GM18508 (cell line): ENCODE measurements around the gene WDR55.
"Not testable (repeated sequence)": the region's sequence is repeated elsewhere in the genome, so short reads cannot be mapped to it uniquely, and the experiment has no call there.

Experiments
- ATAC-seq: cut with Tn5 transposase; IDR thresholded peaks from one replicate; pipeline ENCODE4 v1.9.1; 2021; ENCODE audit warnings: moderate number of reproducible peaks; ENCODE audit not compliant: insufficient read depth, unreplicated experiment

WDR55 gene

DNA sequence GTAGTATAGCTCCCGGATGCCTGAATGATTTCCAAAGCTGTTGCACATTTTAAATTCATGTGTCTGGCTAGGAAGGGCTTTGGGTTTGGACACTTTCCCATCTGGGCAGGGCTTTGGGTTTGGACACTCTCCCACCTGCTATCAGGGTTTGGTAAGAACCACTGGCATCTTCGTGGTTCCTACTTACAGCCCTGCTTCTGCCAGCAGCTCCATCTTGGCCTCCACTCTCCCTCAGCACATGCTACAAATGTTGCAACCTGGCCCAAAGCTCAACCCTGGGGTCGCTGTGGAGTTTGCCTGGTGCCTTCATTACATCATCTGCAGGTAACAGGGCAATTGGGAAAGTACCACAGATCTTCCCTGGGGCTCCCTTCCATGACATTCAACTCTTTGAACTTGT, 22.0 kb upstream of the WDR55 start:
- ATAC-seq, result no peak

DNA sequence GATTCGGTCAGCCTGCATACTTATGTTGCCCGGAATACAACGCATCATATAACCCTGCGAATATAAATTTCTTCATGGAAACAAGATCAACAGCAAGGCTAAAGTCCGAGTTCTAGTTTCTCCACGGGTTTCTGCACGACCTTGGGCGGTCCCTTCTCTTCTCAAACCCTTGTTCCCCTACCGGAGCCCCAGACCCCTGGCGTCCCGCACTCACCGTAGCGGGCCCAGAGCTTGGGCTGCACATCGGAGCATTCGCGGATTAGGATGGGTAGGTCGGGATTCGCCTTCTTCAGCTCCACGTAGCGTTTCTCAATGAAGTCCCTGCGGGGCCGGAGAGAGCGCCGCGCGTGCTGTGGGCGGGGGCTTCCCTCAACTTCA, 17.7 kb upstream of the WDR55 start:
- peak; percentile 18 for ATAC-seq

DNA sequence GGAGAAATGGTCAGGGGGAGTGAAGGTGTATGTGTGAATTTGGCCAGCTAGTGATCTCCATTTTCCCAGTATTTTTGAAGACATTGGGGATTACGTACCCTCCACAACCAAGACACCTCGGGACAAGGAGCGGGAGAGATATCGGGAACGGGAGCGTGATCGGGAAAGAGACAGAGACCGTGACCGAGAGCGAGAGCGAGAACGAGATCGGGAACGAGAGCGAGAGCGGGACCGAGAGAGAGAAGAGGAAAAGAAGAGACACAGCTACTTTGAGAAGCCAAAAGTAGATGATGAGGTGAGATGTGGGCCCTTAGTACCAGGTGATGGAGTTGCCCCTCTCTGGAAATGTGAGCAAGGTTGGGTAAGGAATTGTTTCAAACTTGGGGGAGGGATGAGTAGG, 5.8 kb upstream of the WDR55 start:
- ATAC-seq, result no peak

DNA sequence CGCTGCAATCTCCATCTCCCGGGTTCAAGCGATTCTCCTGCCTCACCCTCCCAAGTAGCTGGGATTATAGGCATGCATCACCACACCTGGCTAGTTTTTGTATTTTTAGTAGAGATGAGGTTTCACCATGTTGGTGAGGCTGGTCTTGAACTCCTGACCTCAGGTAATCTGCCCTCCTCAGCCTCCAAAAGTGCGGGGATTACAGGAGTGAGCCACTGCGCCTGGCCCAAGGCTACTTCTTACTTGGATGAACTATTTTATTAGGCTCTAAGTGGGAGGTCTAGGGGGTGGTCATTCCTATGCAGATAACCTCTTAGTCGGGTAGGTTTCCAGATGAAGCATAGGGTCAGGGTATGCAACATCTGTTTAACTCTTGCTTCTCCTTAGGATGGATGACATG, 4.3 kb upstream of the WDR55 start:
- not testable (repeated sequence) for ATAC-seq

DNA sequence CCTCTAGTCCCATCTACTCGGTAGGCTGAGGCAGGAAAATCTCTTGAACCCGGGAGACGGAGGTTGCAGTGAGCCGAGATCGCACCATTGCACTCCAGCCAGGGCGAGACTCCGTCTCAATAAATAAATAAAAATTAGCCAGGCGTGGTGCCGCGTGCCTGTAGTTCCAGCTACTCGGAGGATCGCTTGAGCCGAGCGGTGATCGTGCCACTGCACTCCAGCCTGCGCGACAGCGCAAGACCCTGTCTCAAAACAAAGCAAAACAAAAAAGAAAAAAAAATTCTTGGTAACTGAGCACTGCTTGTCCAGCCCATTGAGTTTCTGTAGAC, 710 bp upstream of the WDR55 start:
- no peak for ATAC-seq

DNA sequence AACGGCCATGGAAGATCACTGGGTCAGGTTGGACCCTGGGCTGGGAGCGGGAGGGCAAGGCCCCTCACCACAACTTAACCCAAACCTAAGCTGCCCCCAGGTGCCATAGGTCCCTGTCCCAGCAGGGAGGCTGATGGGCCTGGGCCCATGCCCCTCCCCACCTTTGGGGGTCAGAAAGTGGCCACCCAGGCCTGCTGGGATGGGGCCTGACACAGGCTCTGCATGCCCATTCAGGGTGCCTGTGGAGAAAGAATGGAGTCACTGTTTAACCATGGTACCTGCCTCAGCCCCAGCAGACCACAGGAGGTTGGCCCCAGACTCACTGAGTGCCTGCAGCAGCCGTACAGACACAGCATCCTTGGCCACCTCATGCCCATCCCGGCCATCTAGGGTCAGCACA, 6.3 kb downstream of the WDR55 start:
- not testable (repeated sequence) for ATAC-seq

DNA sequence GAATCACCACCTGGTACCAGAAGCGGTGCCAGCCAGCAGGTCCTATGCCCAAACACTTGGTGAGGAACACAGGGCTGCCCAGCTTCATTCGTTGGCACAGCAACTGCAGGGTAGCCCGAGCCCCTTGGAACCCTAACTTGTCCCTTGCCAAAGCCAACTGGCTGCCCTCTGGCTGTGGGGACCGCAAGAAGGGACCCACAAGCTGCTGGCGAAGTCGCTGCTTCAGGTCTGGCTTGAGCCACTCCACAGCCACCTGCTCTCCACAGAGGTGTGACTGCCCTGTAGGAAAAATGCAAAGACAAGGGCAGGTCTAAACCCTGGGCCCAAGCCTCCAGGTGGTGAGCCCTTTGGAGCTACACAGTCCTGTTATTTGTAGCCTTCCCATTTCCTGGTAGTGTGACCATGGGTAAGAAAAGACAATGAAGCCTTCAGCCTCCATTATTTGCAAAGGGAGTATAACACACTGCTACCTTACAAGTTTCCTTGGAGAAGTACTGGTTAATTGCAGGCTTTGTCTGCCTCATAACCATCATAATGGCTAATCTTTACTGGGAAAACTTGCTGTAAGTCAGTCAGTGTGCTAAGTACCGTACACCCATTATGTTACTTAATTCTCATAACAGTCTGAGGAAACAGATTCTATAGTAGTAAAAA, 6.9 kb downstream of the WDR55 start:
- no peak for ATAC-seq

DNA sequence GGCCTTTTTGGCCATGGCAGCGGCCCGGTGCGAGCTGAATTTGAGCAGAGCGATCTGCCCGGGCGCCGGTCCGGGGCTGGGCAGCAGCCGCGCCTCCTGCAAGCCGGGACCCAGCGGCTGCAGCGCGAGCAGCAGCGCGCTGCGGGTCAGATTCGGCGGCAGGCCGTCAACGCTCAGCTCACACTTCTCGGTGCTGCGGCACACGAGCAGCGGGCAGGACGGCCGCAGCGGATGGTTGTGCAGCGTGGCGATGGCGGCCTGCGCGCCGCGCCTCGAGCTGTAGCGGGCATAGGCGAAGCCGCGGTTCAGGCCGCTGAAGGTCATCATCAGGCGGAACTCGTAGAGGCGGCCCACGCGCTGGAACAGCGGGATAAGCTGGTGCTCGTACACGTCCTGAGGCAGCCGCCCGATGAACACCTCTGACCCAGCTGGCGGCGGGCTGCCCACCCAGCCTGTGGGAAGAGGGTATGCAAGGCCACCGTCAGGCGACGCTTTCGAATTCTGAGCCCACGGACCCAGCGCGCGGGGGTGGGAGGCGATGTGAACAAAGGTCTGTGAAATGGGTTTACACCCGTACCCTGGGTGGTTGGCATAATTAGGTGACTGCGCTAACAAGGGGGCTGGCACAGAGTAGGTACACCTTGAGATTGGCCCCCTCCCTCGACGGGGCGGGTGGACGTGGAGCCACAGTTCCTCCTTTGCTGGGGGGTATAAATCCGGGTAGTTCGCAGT, 7.9 kb downstream of the WDR55 start:
- ATAC-seq, result no peak

DNA sequence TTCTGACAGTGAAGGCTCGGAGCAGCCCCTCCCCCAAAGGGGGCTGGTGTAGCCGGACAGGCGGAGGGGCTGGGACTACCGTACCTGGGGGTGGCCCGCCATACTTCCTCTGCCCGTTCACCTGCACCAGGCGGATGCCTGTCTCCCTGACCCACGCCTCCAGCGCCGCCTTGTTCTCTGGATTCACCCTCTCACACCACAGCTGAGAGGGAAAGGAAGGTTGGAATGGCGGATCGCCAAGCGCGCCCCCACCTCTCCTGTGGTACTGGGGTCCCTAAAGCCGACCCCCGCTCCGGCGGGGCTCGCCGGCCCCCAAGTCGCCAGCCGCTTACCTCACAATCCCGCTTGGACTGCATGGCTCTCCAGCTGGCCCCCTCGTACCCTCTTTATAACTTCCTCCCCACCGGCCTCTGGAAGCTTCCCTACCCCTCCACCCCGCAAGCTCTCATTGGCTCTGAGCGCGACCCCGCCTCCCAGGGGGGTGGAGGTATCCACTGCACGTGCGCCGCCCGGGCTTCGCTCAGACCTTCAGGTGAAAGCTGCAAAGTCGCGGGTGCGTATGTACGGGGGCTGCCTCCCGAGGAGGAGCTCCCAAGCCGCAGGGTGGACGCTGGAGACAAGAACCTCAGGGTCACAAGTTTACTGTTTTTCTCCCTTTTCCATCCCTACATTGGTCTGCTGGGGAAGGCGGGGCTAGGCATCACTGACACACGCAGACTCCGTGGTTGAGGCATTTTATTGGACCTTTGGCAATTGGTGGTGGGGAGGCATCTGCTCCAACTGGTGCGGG, 8.7 kb downstream of the WDR55 start, which contains the start of gene DND1:
Gene DND1 (minus strand): TSS at position 390 of the 790 bp plus-strand sequence. CDS start 34 bp downstream, at position 356.
- ATAC-seq, result no peak

DNA sequence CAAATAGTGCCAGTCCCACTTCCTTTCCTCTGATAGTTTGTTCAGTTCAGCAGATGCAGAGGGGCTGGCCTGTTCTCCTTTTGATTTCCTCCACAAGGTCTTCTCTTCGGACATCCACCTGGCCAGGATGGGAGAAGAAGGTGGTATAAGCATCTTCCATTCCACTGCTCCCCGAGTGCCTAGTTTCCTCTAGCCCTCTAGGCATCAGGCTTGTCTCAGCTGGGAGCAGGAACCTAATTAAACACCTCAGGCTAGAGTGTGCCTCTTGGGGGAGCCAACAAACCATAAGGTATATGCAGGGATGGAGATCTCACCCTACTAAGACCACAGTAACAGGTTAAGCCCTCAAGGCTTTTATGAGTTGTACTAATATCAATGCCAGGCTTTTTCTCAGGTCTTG, 9.5 kb downstream of the WDR55 start:
- ATAC-seq, result no peak

DNA sequence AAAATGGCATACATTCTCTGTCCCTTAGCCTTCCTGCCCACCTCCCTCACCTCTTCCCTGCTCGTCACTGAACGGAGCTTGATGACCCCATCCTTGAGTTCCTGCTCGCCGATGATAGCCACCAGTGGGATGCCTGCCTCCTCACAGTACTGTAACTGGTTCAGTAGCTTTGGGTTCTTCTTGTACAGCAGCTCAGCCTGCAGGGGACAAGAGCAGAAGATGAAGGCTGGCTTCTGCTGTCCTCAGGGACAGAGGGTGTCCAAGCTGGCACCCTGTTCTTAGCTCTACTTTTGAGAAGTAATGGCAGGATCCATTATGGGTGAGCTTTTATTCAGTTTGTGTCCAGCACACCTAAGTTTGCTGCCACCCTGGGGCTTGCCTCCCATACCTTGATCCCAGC, 9.9 kb downstream of the WDR55 start:
- ATAC-seq, result no peak

DNA sequence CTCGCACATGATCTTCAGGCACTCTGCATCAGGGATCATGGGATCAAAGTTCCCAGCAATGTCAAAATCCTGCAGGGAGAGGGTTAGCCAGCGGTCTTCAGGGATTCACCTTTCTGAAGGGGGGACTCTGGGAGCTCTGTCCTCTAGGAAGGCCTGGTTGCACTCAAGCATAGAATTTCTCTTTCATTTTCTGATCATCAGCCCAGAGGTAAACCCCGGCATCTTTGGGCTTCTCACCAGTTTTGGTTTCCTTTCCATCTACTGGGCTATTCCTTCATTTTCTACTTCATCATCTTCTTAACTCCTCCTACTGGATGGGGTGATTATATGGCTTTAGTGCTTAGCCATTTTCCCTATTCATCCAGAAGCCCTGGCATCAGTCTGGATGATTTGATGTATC, 13.2 kb downstream of the WDR55 start:
- no peak for ATAC-seq

DNA sequence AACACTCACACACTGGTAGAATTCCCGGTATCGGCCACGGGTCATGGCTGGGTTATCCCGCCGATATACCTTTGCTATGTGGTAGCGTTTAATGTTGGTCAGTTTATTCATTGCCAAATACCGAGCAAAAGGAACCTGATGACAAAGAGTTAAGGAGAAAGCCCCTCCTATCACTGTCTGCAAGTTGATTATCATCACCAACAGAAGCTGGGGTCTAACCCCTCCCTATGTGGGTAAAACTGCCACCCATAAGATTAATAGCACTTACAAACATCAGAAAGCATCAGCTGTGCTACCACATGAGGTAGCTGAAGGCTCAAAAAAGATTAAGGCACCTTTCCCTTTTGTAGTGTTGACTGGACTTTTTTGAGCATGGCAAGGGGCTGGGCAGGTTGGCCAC, 14.3 kb downstream of the WDR55 start:
- ATAC-seq, result no peak

DNA sequence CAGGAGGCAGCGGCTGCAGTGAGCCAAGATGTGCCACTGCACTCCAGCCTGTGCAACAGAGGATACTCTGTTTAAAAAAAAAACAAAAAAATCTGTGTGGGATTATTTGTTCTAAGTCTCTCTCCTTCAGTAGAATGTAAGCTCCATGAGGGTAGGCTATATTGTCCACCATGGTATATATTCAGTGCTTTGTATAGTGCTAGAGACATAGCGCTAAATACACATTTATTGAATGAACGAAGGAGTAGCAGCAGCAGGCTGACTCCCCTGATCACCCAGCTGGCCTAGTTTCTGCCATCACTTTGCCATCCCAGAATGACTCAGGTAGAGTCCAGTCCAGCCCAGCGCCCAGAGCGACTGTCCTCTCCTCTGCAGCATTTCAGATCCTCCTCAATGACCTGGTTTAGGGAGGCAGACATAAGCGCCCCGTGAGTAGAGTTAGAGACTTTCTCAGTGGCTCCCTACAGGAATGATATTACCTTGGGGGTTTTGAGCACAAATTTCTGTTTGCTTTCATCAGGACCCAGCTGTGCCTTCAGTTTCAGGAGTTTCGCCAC, 25.8 kb downstream of the WDR55 start:
- no peak for ATAC-seq

DNA sequence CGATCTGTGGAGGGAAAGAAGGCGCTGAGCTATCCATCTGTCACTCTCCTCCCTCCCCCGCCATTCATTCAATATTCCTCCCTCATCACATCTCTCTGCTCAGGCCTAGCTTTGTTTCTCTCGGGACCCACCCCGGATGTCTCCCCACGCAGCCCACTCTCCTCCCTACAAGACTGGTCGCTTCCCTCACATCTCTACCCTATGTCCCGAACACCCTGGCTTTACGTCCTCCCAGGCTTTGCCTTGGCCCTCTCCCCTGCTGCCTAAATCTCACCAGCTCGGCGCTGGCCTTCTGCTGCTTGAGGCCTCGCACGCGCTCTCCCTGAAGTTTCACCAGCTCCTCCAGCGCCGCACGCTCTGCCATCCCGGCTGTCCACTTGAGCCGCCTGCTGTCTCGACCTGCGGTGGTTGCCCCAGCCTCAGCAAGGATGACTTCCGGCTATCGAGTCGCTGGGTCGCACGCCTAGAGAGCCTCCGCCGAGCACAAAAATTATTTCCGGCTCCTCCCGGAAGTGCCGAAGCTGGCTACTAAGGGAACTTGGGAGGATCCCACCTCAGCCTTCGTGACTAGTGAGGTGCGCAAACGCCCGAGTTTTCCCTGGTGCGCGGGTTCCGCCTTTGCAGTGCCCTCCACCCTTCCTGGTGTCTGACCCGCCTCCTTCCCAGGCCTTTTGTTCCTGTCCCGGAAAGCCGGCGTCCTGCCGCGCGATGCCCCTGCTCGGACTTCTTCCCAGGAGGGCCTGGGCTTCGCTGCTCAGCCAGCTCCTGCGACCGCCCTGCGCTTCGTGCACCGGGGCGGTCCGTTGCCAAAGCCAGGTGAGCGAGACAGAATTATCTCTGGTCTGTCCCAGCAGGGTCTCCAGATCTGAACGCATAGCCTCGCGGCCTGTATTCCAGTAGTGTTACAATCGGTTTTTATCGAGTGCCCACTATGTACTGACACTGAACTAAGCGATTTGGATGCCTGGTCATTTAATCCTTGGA, 26.5 kb downstream of the WDR55 start, which contains the start of the genes HARS1 and HARS2:
Gene HARS1 (minus strand): TSS at position 430 of the 984 bp plus-strand sequence. CDS start 66 bp downstream, at position 364.
Gene HARS2 (plus strand): TSS at position 515 of the 984 bp plus-strand sequence. CDS start 194 bp downstream, at position 709.
- ATAC-seq, result peak; percentile 94

DNA sequence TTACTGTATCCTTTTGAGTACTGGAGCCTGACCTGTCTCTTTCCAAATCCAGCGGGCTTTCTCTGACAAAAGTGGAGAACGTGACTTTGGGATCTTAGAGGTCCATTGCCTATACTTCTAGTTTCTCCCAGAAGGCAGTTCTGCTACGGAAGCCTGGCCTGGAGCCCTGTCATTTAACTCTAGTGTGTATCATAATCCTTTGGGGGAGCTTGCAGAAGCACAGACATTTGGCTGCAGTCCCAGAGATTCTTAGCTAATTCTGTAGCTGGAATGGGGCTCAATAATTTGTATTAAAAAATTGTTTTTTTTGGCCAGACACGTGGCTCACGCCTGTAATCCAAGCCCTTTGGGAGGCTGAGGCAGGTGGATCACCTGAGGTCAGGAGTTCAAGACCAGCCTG, 29.6 kb downstream of the WDR55 start:
- ATAC-seq, result no peak

DNA sequence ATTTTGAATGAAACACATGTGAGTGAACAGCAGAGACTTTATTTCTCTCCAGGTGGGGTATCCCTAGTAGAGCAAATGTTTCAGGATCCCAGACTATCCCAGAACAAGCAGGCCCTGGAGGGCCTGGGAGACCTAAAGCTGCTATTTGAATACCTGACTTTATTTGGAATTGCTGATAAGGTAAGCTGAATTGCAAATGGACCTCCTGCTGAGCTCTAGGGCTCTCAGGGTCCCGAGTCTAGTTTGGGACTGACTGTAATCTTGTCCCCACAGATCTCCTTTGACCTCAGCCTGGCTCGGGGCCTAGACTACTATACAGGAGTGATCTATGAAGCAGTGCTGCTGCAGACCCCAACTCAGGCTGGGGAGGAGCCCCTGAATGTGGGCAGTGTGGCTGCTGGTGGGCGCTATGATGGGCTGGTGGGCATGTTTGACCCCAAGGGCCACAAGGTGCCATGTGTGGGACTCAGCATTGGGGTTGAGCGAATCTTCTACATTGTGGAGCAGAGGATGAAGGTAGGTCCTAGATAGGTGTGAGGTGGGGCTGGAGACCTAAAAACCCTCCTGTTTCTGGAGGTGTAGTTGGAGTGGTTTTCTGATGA, 32.3 kb downstream of the WDR55 start:
- ATAC-seq, result no peak

DNA sequence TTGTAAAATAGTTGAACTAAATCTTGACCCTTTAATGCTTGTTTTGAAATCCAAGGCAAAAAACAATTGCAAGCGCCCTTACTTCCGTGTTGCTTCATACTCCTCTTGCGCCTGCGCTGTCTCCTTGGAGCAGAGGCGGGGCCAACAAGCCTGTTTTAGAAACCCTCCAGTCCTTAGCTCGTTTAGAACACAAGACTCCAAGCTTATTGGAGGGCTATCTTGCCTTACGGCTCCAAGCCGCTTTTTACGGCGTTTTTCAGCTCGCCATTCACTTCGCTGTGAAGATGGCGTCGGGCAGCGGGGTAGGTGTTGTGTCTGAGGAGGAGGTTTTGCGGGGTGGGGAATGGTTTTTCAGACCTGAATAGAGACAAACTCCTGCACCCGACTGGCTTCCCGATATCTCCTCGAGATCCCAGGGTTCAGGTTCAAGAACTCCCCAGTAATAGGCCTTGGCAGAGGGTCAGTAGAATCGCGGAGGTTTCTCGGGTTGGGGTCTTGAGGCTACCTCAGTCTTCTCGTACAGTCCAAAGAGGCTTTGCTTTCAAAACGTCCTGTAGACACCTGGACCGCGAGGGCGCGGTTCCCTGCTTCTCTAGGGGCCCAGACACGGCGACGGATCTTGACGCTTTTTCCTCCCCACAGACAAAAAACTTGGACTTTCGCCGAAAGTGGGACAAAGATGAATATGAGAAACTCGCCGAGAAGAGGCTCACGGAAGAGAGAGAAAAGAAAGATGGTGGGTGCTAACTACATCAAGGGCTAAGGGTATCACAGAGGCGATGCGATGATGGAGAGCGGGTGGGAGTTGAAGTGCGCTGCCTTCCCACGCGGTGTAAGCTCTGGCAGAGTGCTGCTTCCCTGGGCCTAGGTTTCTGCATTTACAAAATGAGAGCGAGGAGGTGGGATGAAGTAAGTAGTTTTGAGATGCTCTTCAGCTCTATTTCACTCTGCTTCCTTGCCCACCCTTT, 35.8 kb downstream of the WDR55 start, which contains the start of gene ZMAT2:
Gene ZMAT2 (plus strand): TSS at position 271 of the 968 bp plus-strand sequence. CDS start 14 bp downstream, at position 285.
- ATAC-seq, result peak; percentile 85
